GM13976 (cell line): ENCODE data around the gene ANTKMT.
"Not testable (repeated sequence)": the region's sequence is repeated elsewhere in the genome, so short reads cannot be mapped to it uniquely, and the experiment has no call there.

Source experiments
- DNase-seq: peaks from one replicate; pipeline ENCODE4 v3.0.0; 2012; ENCODE audit warnings: low spot score
- in situ Hi-C: fragments of 300-500 bp; cut with MboI; formaldehyde crosslinking; loops from one replicate; pipeline ENCODE4 v1.12.0; 2022; ENCODE audit warnings: low sequenced_read_pairs, mixed read lengths, inconsistent platforms; ENCODE audit not compliant: unreplicated experiment
- TF ChIP-seq, protein P1 (sequence below): IDR thresholded peaks from 2 replicates; pipeline ENCODE4 v1.5.1; 2012; ENCODE audit warnings: borderline replicate concordance, mild to moderate bottlenecking; ENCODE audit not compliant: insufficient read depth; ENCODE audit errors: extremely low read depth, missing control alignments, control extremely low read depth

ANTKMT gene

DNA sequence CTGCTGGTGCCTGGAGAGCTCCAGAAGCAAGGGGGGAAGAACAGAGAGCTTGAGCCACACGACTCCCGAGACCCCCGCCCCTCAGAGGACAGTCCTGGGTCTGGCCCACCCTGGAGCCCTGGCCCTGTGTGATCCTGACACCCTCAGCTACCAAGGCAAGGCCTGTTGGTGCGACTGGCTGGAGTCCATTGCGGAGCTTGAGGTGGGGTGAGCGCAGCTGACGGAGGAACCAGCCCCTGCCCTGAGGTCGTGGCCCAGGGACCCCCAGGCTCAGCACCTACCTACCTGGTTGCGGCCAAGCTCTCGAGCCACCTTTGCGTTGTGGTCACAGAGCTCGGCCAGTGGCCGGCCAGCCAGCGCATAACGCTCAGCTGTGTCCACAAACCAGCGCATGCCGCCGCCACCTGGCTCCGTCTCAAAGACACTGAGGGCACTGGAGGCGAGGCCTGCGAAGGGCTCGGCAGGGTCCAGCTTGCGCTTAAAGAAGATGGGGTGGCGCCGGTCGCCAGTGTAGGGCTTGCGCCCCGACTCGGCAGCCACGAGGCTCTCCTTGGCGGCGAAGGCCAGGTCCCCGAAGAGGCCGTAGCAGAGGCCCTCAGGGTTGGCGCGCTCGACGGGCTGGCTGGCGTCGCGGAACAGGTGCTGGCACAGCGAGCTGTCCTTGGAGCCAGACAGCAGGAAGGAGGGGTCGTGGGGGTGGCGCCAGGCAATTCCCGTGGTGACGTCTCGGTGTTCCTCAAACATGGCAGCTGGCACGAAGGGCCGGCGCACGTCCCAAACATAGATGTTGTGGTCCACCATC, 34.3 kb upstream of the ANTKMT start:
- DNase-seq: no peak
- TF ChIP-seq, protein P1, sequence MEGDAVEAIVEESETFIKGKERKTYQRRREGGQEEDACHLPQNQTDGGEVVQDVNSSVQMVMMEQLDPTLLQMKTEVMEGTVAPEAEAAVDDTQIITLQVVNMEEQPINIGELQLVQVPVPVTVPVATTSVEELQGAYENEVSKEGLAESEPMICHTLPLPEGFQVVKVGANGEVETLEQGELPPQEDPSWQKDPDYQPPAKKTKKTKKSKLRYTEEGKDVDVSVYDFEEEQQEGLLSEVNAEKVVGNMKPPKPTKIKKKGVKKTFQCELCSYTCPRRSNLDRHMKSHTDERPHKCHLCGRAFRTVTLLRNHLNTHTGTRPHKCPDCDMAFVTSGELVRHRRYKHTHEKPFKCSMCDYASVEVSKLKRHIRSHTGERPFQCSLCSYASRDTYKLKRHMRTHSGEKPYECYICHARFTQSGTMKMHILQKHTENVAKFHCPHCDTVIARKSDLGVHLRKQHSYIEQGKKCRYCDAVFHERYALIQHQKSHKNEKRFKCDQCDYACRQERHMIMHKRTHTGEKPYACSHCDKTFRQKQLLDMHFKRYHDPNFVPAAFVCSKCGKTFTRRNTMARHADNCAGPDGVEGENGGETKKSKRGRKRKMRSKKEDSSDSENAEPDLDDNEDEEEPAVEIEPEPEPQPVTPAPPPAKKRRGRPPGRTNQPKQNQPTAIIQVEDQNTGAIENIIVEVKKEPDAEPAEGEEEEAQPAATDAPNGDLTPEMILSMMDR: no peak
- in situ Hi-C loops: no loop called here

DNA sequence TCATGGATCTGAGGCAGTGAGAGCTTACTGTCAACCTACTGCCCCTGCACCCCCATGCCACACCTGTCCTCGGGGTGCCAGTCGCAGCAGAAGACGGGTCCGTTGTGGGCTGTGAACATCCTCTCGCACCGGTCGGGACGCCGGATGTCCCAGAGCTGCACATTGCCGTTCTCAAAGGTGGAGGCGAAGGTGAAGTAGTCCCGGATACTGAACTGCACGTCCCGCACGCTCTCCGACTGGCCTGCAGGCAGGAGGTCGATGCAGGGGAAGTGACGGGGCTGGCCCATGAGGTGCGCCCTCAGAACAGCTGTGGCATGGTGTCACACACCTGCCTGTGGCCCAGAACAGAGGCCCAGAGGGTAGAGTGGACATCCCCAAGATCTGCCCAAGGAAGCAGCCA, 33.4 kb upstream of the ANTKMT start:
- DNase-seq: no peak
- TF ChIP-seq, protein P1: no peak
- in situ Hi-C loops: no loop called here

- TF ChIP-seq, protein P1: no peak
- no peak for DNase-seq
- in situ Hi-C loops: no loop called here
Observed at GRCh38 chr16:689175-689897, 31.6 kb upstream of the ANTKMT start.

- DNase-seq, in situ Hi-C loops: not testable (repeated sequence)
Observed at GRCh38 chr16:691242-691641, 29.7 kb upstream of the ANTKMT start.

GRCh38 chr16:692356-693108, 28.4 kb upstream of the ANTKMT start:
- no peak for DNase-seq

GRCh38 chr16:693364-693763, 27.6 kb upstream of the ANTKMT start:
- DNase-seq: no peak
- in situ Hi-C loops: no loop called here
- TF ChIP-seq, protein P1: no peak

More at GRCh38 chr16:692356-693108, 28.4 kb upstream of the ANTKMT start:
- in situ Hi-C loops: no loop called here
- TF ChIP-seq, protein P1: no peak

GRCh38 chr16:693766-694165, 27.2 kb upstream of the ANTKMT start:
- no peak for DNase-seq
- in situ Hi-C loops: no loop called here
- TF ChIP-seq, protein P1: no peak
